SK-N-SH (cell line): ENCODE results near the gene MAPK4. TPM values are rescaled to one million over a fixed set of nuclear protein-coding genes. Genes with fewer than 3 reads are reported as not detected.

ENCODE experiments used
- CTCF ChIA-PET: fragments of 300-600, 350-600 bp; formaldehyde crosslinking; extraction: SDS; loops from one replicate; lab custom pipeline; 2021; lab: Yijun Ruan, JAX
- POLR2A ChIA-PET: fragments of 350-600 bp; sonication (Branson Sonifier 250); formaldehyde crosslinking; extraction: SDS; loops from one replicate; lab custom pipeline; 2020; ENCODE audit warnings: antibody characterized with exemption, inconsistent platforms; lab: Yijun Ruan, JAX
- DNase-seq: peaks from one replicate; pipeline ENCODE4 v3.0.0; 2012
- H2AFZ ChIP-seq: fragments of 200-600 bp; sonication (generic); 2 replicates; pipeline ENCODE4 v1.8.1; 2016; ENCODE audit warnings: antibody characterized with exemption, mild to moderate bottlenecking, low read depth
- H3F3A ChIP-seq: fragments of 200-600 bp; sonication (generic); replicated peaks from 2 replicates; pipeline ENCODE3; 2016; ENCODE audit warnings: antibody characterized with exemption, mild to moderate bottlenecking; ENCODE audit not compliant: insufficient read depth
- H3K27ac ChIP-seq, 2 experiments: fragments of 200-500 bp in 1 of 2; fragments of 200-600 bp in 1 of 2; sonication (Bioruptor generic) in 1 of 2; sonication (generic), shearing (Covaris generic) in 1 of 2; 2 replicates each; pipeline versions ENCODE4 v1.5.1 to v1.6.1; 2014 to 2016; ENCODE audit warnings: low read depth in 2 of 2, inconsistent platforms in 1 of 2, low read length in 1 of 2, mild to moderate bottlenecking in 1 of 2, mixed read lengths in 1 of 2
- H3K27me3 ChIP-seq: fragments of 200-600 bp; sonication (generic), shearing (Covaris generic); 2 replicates; pipeline ENCODE4 v1.6.1; 2016; ENCODE audit warnings: mixed run types; ENCODE audit not compliant: insufficient read depth
- H3K36me3 ChIP-seq, 2 experiments: fragments of 200-500 bp in 1 of 2; fragments of 200-600 bp in 1 of 2; sonication (Bioruptor generic) in 1 of 2; sonication (generic) in 1 of 2; replicated peaks in 1 of 2; 2 replicates each; pipeline versions ENCODE3 to v1.5.1; 2014 to 2016; ENCODE audit warnings: low read length in 1 of 2, mild to moderate bottlenecking in 1 of 2; ENCODE audit not compliant: insufficient read depth in 2 of 2, control insufficient read depth in 1 of 2
- H3K4me1 ChIP-seq, 2 experiments: fragments of 200-500 bp in 1 of 2; fragments of 200-600 bp in 1 of 2; sonication (Bioruptor generic) in 1 of 2; sonication (generic), shearing (Covaris generic) in 1 of 2; 2 replicates each; pipeline versions ENCODE4 v1.5.1 to v1.6.1; 2014 to 2016; ENCODE audit warnings: low read depth in 1 of 2, low read length in 1 of 2, mixed run types in 1 of 2; ENCODE audit not compliant: insufficient read depth in 2 of 2, control insufficient read depth in 1 of 2
- H3K4me2 ChIP-seq: fragments of 200-600 bp; sonication (generic), shearing (Covaris generic); 2 replicates; pipeline ENCODE4 v1.6.1; 2017; ENCODE audit warnings: mixed run types
- H3K4me3 ChIP-seq, 2 experiments: fragments of 200-500 bp in 1 of 2; fragments of 200-600 bp in 1 of 2; sonication (Bioruptor generic) in 1 of 2; sonication (generic), shearing (Covaris generic) in 1 of 2; 2 replicates each; pipeline versions ENCODE4 v1.5.1 to v1.8.1; 2014 to 2016; ENCODE audit warnings: low read depth in 2 of 2, inconsistent platforms in 1 of 2, low read length in 1 of 2, mild to moderate bottlenecking in 1 of 2, mixed read lengths in 1 of 2, moderate library complexity in 1 of 2
- H3K79me2 ChIP-seq: fragments of 200-600 bp; sonication (generic); 2 replicates; pipeline ENCODE4 v1.8.1; 2017; ENCODE audit warnings: mild to moderate bottlenecking; ENCODE audit not compliant: insufficient read depth
- H3K9ac ChIP-seq: fragments of 200-600 bp; sonication (generic); 2 replicates; pipeline ENCODE4 v1.6.1; 2017; ENCODE audit warnings: mixed run types
- H3K9me2 ChIP-seq: fragments of 200-600 bp; sonication (generic); 2 replicates; pipeline ENCODE4 v1.6.1; 2017; ENCODE audit warnings: mixed run types
- H3K9me3 ChIP-seq: fragments of 200-600 bp; sonication (generic); 2 replicates; pipeline ENCODE4 v1.6.1; 2017; ENCODE audit warnings: mixed run types, mild to moderate bottlenecking, moderate library complexity
- H4K20me1 ChIP-seq: fragments of 200-600 bp; sonication (generic); 2 replicates; pipeline ENCODE4 v1.6.1; 2017; ENCODE audit warnings: mild to moderate bottlenecking, mixed run types; ENCODE audit not compliant: insufficient read depth
- CHD2 ChIP-seq: fragments of 150-350 bp; IDR thresholded peaks from 2 replicates; pipeline ENCODE4 v1.6.1; 2018; ENCODE audit warnings: low read length; ENCODE audit not compliant: partially characterized antibody
- CTCF ChIP-seq: fragments of 200-600 bp; sonication (generic); IDR thresholded peaks from 2 replicates; pipeline ENCODE4 v1.6.1; 2017; ENCODE audit warnings: antibody characterized with exemption, mild to moderate bottlenecking, moderate library complexity
- GATA2 ChIP-seq: sonication (generic); formaldehyde crosslinking; IDR thresholded peaks from 2 replicates; pipeline ENCODE4 v1.5.0; 2020; ENCODE audit warnings: mild to moderate bottlenecking, missing genetic modification reagents
- MAX ChIP-seq: IDR thresholded peaks from 2 replicates; pipeline ENCODE4 v1.4.0; 2012; ENCODE audit warnings: low read depth
- MXI1 ChIP-seq: IDR thresholded peaks from 2 replicates; pipeline ENCODE4 v1.6.1; 2012; ENCODE audit warnings: mild to moderate bottlenecking, low read depth, low read length, improper control_type of control experiment
- POLR2AphosphoS5 ChIP-seq: IDR thresholded peaks from 2 replicates; pipeline ENCODE4 v1.6.1; 2012; ENCODE audit warnings: low read depth, low read length
- RFX5 ChIP-seq: IDR thresholded peaks from 2 replicates; pipeline ENCODE4 v1.6.1; 2012; ENCODE audit warnings: mild to moderate bottlenecking, improper control_type of control experiment, low read length
- TCF12 ChIP-seq: IDR thresholded peaks from 2 replicates; pipeline ENCODE4 v1.4.0; 2012
- WGBS: methylation state at CpG from one replicate; pipeline ENCODE4 v1.1.6; 2017; ENCODE audit warnings: low lambda C conversion rate; 5-methylcytosine and 5-hydroxymethylcytosine counted together
- polyA plus RNA-seq, 3 experiments: library from polyadenylated mRNA; depleted of rRNA; stranded (reverse); fragments of >200 nt; gene quantifications; 2 replicates each; pipeline ENCODE4 v1.2.3, GENCODE V29; 2012

MAPK4 gene
- polyA plus RNA-seq, 1 of the 3 experiments (the other 2 are of a cell fraction), result 0.02 TPM

GRCh38 chr18:50750546-50750945, 190.7 kb downstream of the MAPK4 start:
- Histone ChIP-seq H3F3A (no peaks in the 10 kb centered on the region), H3K27ac (no peak overlapping the region), H3K36me3 (no peaks in the 10 kb centered on the region), H3K4me1 (peaks cover 0 to 25% of the 10 kb centered on the region in 2 experiments; a peak in 1 of 4 replicates), H3K27me3 (no peaks in the 10 kb centered on the region), H3K9me2 (no peaks in the 10 kb centered on the region), H3K4me2 (no peak overlapping the region), H3K9ac (no peak overlapping the region), H3K4me3 (no peak overlapping the region), H3K79me2 (no peaks in the 10 kb centered on the region), H2AFZ (no peak overlapping the region), H3K9me3 (no peaks in the 10 kb centered on the region), H4K20me1 (no peaks in the 10 kb centered on the region)
- POLR2A ChIA-PET, result no interaction called here
- CTCF ChIA-PET, result no interaction called here
- no peak for TF ChIP-seq CHD2
- TF ChIP-seq TCF12, result no peak
- TF ChIP-seq GATA2 (CRISPR knock-in tag), result no peak
- TF ChIP-seq RFX5, result no peak
- whole genome bisulfite sequencing, result 30% methylated on average over 2 of the region's 2 CpGs
- no peak for DNase-seq

GRCh38 chr18:50751490-50751889, 191.6 kb downstream of the MAPK4 start:
- H3K36me3 ChIP-seq, result no peaks in the 10 kb centered on the region
- no peaks in the 10 kb centered on the region for H4K20me1 ChIP-seq
- no peaks in the 10 kb centered on the region for H3K9me2 ChIP-seq
- 0 out of 4 replicates have a peak overlapping the region, but pooled peaks of 1 of the 2 experiments have one; percentile 28 for H3K27ac ChIP-seq
- DNase-seq, result peak; percentile 54
- H2AFZ ChIP-seq, result no peak overlapping the region
- H3K4me1 ChIP-seq, result peaks cover 0 to 25% of the 10 kb centered on the region in 2 experiments; a peak in 1 of 4 replicates
- H3K4me2 ChIP-seq, result no peak overlapping the region
- H3K79me2 ChIP-seq, result no peaks in the 10 kb centered on the region
- no peaks in the 10 kb centered on the region for H3F3A ChIP-seq
- H3K27me3 ChIP-seq, result no peaks in the 10 kb centered on the region
- no peak overlapping the region for H3K4me3 ChIP-seq
- TF ChIP-seq MXI1 (peak; percentile 16; the same call in 1 of the 2 replicates), CTCF (no peak)
- H3K9ac ChIP-seq, result no peak overlapping the region
- H3K9me3 ChIP-seq, result no peaks in the 10 kb centered on the region
- ChIA-PET CTCF (no interaction called here), POLR2A (no interaction called here)
- 13% methylated on average over 5 of the region's 5 CpGs for WGBS

- no peaks in the 10 kb centered on the region for H3F3A ChIP-seq
- no peaks in the 10 kb centered on the region for H3K79me2 ChIP-seq
- H3K4me2 ChIP-seq, result no peak overlapping the region
- H3K9ac ChIP-seq, result no peak overlapping the region
- no peaks in the 10 kb centered on the region for H3K9me2 ChIP-seq
- no peak overlapping the region for H3K27ac ChIP-seq
- H3K9me3 ChIP-seq, result no peaks in the 10 kb centered on the region
- WGBS, result 10% methylated on average over 1 of the region's 1 CpG
- H3K4me3 ChIP-seq, result no peak overlapping the region
- no peak for TF ChIP-seq POLR2AphosphoS5
- TF ChIP-seq MAX, result no peak
- DNase-seq, result no peak
- POLR2A ChIA-PET, result no interaction called here
- H3K27me3 ChIP-seq, result no peaks in the 10 kb centered on the region
- H4K20me1 ChIP-seq, result no peaks in the 10 kb centered on the region
- no peaks in the 10 kb centered on the region for H3K36me3 ChIP-seq
- H2AFZ ChIP-seq, result no peak overlapping the region
- H3K4me1 ChIP-seq, result peaks cover 0 to 25% of the 10 kb centered on the region in 2 experiments; a peak in 1 of 4 replicates
- CTCF ChIA-PET, result no interaction called here
Observed at GRCh38 chr18:50751947-50752346, 192.1 kb downstream of the MAPK4 start.
